HG03139 (cell line): ENCODE results near the gene SLC22A3.

Experiments used
- ATAC-seq: cut with Tn5 transposase; IDR thresholded peaks from one replicate; pipeline ENCODE4 v1.9.1; 2021; ENCODE audit not compliant: unreplicated experiment

Gene SLC22A3

DNA sequence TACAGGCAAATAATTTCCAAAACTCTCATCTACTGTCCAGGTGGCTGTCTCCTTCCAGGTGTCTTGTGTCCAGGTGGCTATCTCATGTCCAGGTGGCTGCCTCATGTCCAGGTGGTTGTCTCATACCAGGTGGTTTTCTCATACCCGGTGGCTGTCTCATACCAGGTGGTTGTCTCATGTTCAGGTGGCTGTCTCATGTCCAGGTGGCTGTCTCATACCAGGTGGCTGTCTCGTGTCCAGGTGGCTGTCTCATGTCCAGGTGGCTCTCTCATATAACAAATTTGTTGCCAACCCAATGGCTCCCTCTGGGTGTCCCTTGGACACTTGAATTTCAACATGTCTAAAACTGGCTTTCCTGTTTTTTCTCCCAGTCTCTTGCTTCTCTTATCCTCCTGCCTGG, 14.3 kb upstream of the SLC22A3 start:
- no peak for ATAC-seq

DNA sequence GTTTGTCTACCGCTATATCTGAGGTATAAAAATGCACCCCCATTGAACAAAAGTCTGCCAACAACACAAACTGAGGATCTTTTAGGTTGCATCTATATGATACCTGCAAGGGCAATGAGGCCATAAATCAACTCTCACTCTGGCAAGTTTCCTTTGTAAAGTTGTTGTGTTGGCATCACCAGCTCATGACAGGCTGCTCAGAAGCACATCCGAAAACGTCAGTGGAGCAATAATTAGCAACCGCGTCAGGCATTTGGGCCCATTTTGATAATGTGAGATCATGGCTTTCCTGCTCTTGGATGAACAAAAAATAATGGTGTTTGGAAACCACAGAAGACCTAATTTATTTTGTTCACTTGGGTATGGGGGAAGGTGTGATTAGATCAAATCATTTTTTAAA, 12.0 kb upstream of the SLC22A3 start:
- ATAC-seq, result no peak

DNA sequence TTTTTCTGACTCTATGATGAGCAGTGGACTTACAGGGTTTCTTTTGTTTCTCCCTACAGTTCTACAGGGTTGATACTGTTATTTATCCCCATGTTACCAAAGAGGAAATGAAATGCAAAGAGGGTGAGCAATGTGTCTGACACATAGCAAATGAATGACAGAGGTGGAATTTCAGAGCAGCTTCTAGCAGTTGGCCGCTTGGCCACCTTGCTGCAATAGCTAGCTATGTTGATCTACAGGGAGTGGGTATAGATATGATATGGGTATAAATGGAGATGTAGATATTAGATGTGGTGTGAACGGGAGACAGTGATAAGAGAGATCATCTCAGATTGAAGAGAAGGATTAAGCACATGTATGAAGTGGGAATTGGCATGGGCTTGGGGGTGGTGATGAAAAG, 10.9 kb upstream of the SLC22A3 start:
- no peak for ATAC-seq

DNA sequence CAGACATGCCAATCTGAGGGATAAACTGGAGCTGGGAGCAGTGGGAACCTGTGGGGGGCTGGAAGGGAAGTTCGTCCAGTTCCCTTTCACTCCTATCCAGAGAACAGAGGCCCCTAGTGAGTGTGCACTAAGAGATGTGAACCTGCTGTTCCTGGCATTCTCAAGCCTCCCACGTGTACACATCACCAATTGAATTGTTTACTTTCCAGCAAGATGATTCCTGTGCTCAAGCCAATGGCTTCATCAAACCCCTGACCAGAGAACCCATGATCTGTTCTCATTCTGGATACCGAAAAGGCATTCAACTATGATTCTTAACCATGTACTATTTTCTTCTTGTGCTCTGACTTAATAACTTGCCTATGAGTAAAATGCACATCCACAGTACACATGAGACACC, 10.2 kb upstream of the SLC22A3 start:
- no peak for ATAC-seq

DNA sequence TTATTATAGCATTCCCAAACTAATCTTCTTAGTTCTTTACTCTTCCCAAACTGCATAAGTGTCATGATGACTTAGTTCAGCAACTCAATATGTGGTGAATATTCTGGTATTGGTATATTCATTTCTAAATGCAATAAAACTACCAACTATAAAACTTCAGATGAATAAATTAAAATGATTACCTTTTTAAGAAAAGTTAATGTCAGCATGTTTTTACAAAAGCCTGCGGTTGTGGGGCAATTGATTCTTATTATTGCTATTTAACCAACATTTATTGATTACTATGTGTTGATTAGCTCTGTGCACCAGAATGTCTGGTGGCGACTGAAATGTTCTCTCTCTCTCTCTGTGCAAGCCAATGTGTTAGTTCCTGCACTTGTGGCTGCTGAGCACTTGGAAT, 5.0 kb upstream of the SLC22A3 start:
- no peak for ATAC-seq

DNA sequence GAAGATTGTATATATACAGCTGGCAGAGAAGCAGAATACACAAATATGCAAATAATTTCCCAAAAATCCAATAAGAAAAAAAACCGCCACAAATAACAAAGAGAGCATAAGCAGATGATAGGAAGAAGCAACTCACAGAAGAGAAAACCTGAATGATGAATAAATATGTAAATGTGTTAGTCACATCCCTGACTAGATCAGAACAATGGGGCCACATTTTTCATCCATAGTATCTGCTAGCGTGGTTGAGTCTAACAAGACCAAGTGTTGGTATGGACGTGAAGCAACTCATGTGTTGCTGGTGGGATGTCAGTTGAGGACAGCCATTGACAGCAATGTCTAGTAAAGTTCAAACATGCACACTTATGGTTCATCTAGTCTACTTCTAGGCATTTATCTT, 3.9 kb upstream of the SLC22A3 start:
- no peak for ATAC-seq

DNA sequence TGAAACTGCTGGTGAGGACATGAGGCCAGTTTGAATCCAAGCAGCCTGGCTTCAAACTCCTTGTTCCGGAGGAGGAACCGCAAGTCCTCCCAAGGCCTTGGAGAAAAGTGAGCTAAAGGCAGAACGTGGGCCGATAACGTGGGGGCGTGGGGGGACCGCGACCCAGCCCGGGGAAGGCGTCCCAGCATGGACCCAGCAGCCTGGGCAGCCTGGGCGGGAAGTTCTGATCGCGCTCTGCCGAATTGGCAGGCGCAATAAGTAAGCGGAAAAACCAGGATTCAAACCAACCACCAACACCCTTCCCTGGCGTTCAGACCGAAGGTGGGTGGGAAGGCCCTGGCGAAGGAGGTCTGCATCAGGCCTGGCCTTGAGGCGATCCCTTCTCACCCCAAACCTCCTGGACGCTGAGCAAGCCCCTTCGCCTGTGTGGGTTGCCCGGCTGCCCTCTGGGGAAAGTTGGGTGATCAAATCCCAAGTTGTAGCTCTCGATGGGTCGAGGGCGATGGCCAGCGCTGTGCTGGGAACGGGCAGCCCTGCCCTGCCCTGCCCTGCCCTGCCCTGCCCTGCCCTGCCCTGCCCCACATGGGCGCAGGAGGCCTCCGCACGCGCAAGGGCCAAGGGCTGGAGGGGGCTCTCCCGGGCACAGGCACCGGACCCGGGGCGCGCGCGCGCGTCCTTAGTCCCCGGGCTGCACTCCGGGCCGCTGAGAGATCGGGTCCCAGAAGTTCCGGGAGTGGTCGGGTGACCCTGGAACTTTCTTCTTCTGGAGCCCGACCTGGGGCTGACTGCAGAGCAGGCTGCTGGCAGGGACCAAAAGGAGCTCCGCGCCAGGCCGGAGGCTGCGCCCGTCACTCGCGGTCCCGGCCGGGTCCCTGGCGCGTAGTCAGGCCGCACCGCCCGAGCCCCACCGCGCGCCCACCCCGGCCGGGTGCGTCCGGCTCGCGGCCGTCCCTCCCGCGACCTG, 637 bp upstream of the SLC22A3 start:
- ATAC-seq, result no peak

DNA sequence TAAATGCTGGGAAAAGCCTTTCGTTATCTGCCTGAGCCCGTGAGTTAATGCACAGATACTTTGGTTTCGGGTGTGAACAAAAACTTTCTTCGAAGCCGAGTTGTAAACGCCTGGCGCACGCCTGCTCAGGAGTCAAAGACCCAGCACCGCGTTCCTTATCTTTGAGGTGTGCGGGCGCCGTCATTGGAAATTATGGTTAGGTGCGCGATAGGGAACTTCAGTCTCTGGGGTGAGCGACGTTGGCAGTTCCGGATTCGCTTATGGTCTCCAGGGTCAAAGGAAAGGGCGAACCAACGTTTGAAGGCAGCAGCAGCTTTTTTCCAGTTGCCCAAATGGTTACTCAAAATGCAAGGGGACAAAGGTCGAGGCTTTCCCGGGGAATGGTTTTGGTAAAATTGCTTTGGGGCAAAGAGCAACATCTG, 853 bp downstream of the SLC22A3 start:
- ATAC-seq, result no peak

DNA sequence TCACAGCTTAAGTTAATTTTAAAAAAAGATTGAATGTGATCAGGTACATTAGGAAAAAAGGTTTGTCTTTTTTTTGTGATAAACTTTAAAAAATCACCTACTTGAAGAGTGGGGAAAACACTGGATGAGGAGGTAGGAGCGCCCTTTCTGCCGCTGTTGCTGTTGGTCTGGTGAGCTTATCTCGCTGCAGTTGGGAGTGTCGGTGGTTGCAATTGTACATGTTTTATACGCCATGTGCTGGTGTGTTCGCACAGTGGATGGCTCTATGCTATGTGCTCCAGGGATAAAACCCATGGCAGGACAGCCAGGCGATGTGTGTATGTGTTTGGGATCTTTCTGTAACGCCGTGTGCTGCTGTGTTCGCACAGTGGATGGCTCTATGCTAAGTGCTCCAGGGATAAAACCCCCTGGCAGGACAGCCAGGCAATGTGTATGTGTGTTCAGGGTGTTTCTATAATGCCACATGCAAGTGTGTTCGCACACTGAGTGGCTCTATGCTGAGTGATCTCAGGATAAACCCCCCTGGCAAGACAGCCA, 1.7 kb downstream of the SLC22A3 start:
- no peak for ATAC-seq

DNA sequence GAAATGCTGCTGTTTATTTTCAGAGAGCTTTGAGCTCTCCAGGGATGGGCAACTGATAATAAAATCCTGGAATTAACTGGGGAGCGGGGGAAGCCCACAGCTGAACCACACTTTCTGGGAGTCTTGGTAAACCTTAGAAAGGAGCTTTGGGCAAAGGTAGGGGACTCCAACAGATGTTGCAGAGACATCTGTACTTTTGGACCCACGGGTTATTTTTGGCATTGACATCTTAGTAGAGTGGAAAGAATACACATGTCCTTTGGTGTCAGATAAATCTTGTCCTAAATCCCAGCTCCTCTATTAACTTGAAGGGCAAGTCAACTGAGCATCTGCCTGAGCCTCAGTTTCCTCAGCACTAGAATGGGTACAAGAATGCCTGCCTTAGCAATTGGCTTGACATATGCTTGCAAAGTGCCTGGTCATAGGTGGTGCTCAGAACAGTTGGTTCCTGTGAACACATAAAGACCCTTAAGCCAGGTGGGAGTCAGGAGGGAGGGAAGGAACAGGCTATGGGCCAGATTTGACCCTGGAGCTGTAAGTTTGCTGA, 5.8 kb downstream of the SLC22A3 start:
- ATAC-seq, result no peak

DNA sequence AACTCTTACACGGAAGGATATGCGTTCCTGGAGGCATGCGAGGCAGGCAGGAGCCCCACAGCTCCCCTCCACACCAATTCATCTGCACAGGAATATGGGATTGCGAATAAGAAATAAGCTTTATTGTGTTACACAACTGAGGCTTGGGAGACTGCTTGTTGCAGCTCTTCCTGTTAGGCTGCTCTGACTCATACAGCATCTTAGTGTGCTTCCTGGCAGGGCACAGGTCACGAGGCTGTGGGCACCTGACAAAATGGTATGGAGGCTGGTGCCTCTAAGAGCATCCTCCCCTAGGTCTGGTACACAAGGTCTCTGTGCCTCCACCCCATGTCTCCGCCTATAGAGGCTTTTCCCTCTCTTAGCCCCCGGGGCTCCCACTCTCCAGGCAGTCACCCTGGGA, 6.8 kb downstream of the SLC22A3 start:
- ATAC-seq, result no peak

DNA sequence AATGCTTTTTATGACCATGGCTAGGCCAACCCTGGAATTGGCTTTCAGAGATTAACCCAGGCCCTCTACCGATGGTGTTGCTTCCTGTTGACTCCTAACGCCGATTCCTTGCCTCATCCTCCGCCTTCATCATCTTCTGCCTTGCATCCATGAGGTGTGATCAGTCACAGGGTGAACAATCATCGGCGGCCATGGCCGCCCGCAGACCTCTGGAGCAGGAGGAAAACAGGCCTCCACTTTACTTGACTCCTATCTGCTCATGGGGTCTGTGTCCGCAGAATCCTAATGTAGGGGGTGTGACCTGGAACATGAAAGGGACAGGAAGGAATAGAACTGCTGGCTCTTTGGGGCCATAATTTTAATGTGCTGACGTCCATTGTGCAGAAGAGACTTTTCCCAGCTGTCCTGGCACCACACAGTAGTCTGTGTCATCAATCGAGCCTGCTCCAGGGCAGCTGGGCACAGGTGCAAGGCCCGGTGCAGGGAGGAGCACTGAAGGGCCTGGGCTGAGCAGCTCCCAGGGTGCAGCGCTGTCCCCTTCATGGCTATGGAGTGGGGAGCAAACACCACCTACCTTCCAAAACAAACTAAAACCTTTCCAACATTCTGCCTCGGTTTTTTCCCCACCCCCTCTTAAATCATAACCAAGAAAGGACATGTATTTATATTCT, 8.0 kb downstream of the SLC22A3 start:
- no peak for ATAC-seq

DNA sequence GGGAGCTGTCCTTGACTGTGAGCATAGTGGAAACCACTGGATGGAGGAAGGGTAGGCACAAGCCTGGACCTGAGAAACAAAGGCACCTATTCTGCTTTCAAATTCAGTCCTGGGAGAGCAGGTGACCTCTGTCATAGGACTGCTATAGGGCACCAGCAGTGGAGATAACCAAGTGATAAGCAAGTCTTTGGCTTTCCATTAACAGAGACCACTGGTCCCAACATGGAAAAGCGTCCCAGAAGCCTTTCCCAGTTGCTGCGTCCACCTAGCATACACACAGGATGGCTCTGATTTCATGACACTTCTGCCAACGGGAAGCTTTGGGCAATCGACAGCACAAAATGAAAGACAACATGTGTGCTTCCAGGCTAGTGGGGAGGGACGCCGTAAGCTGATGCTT, 8.9 kb downstream of the SLC22A3 start:
- ATAC-seq, result no peak

DNA sequence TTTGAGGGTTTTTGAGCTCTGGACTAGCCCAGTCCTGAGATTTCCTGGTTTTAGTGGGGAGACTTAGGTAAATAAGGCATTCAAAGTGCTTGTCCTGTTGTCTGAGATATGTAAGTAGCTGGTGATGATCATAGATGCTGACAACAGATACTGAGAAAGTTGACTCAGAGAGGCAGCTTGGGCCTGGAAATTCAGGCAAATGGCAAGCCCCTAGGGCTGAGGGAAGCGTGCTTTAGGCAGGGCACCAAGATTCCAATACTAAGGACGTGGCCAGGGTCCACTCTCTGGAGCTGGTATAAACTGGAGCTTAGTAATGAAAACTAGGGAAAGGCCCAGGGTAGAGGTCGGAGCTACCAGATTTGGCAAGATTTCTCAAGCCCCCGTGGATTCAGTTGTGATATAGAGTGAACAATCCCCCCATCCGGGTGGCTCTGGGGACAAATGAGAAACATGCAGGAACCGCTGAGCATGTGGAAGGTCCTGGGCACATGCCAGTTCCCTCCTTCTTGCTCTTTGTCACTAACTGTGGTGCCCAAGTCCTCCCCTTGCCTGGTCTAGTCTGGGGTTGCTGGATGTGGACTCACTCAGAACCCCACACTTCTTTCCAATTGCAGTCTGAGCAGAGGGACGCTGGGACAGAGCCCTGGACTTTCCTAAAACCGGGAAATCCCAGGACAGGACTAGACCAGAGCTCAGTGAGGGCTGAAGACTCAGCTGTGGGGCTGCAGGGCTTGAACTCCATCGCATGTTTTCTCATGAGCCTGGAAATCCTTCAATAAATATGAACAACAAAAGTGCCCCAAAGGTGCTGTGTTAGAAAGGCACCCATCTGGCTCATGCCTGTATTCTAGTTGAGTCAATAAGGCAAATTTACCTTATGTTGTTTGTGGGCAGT, 10.3 kb downstream of the SLC22A3 start:
- ATAC-seq, result no peak

DNA sequence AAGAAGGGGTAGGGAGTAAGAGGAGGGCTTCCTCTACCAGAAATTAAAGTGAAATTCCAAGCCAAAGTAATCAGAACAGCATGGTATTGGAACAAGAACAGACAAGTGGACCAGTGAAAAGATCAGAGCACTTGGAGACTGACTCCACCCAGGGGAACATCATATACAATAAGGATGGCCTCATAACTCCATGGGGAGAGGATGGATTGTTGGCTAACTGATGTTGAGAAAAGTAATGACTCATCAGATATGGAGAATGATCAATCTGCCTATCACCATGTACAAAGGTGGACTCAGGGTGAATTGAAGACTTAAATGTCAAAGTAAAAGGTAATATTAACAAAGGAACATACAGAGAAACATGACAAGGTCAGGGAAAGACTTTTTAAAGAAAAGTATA, 12.8 kb downstream of the SLC22A3 start:
- ATAC-seq, result no peak

DNA sequence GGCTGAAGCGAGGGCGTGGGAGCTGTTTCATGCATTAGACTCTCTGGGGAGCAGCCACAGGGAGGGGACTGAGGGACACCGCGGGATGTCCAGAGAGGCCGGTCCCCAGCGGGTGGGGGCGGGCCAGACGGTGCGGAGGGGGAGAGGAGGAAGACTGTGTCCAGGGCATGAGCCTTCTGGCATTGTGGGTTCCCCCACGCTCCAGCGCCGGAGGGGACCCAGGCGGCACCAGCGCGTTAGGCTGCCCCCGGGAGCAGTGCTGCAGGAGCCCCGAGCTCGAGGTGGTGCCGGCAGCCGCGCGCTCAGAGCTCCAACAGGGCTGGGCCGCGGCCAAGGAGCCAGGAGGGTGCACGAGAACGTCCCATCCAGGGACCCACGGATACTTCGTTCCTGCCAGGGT, 14.4 kb downstream of the SLC22A3 start:
- no peak for ATAC-seq

DNA sequence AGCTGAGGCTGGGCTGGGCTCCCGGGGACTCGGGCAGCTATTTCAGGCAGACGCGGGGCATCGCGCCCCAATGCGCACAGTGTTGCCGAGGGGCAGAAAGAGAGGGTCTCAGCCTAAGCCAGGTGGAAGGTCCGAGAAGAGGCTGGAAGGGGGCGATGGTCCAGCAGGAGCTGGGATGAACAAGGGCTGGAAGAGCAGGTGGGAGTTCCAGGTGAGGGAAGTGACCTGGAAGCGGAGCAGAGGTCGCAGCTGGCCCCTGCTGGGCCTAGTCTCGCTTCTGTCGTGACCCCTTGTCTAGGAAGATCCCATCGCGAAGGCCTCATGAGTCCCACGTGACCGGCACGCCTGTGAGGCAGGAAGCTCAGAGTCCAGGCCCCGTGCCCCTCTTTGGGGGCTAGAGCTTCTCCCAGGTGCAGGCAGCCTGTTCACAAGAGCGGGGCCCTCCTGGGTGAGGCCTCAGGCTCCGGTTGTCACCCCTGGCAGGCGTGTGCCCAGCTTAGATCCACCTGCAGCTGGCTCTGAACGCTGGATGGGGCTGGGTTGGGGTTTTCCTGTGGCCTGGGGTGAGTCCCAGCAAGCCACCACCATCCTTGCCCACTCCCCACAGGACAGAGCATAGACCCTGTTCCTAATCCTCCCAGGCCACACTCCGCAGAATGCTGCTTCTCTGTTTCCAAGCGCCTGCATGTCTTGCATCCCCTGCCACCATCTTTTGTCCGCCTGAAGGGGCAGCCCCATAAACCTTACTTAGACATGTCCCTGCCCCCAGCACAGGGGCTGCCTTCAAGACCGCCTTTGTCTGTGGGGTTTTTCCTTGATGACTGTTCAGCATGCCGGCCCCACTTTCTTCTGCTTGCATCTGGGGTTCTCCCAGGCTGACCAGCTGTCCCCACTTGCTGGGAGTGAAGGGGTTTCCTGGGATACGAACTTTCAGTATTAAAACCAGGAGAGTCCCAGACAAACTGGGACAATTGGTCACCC, 15.1 kb downstream of the SLC22A3 start:
- ATAC-seq, result no peak

DNA sequence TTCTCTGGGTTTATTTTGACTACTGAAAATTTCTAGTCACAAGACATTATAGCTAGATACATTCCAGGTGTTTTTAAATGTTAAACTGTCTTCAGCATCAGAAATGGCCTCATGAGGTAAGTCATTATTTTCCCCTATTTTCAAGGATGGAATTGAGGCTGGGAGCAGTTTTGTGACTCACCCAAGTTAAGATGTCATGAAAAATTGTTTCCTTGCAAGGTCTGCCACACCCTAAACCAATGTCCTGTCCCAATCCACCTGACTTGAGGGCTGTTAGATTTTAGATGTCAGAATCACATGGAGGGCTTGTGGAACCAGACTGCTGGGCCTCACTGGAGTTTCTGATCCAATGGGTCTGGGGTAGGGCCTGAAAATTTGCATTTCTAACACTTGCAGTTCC, 16.9 kb downstream of the SLC22A3 start:
- no peak for ATAC-seq

DNA sequence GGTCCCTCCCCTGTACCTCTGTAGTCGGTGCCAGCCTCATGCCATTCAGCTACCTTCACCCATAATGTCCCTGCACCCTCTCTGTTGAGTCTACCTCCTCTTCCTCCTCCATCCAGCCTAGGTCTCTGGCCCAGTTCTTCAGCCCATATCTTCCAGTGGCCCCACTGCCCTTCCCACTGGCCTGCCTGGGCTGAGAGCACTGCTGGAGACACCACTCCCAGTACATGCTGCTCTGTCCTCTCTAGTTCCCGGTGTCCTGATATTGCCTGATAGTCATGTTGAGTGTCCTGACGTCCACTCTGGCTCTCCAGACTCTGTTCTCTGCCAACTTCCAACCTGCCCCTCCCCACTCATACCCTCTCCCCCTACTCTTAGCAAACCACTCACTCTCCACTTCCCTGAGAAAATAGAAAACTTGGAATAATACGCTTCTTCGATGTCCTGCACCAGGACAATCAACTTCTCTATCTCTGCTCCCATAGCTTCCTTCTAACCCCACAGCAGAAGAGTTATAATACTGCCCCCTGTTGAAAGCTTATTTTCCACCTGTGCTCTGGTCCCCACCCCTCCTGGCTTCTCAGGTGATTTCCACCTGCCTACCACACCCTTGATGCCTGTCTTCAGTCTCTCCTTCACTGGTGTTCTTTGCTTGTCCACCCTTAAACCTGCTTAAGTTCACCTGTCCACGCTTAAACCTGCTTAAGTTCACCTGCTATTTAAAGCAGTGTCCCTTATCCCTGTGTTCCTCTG, 19.8 kb downstream of the SLC22A3 start:
- ATAC-seq, result no peak
